HepG2 (cell line): ENCODE measurements around the gene MYH3. TPM values are rescaled to one million over a fixed set of nuclear protein-coding genes. Genes with fewer than 3 reads are reported as not detected.

Experiments used
- ARNTL ChIP-seq: sonication (generic); formaldehyde crosslinking; IDR thresholded peaks from 2 replicates; pipeline ENCODE4 v1.4.0; 2020; ENCODE audit warnings: mild to moderate bottlenecking, missing genetic modification reagents
- JDP2 ChIP-seq: sonication (generic); formaldehyde crosslinking; IDR thresholded peaks from 2 replicates; pipeline ENCODE4 v1.8.1; 2022; ENCODE audit warnings: missing genetic modification reagents, borderline replicate concordance
- MLX ChIP-seq: IDR thresholded peaks from 2 replicates; pipeline ENCODE4 v1.6.1; 2016
- SMAD1 ChIP-seq: sonication (generic); formaldehyde crosslinking; IDR thresholded peaks from 2 replicates; pipeline ENCODE4 v1.4.0; 2020; ENCODE audit warnings: missing genetic modification reagents, low read depth, mild to moderate bottlenecking, borderline replicate concordance
- SMC3 ChIP-seq: IDR thresholded peaks from 2 replicates; pipeline ENCODE4 v1.6.1; 2011; ENCODE audit warnings: low read length, improper control_type of control experiment
- STAG1 ChIP-seq: sonication (generic); formaldehyde crosslinking; IDR thresholded peaks from 2 replicates; pipeline ENCODE4 v1.4.0; 2020; ENCODE audit warnings: missing genetic modification reagents
- TCF12 ChIP-seq, 2 experiments: fragments of 450-650 bp in 1 of 2; sonication (generic) in 1 of 2; formaldehyde crosslinking in 1 of 2; IDR thresholded peaks; 2 replicates each; pipeline versions ENCODE4 v1.6.1 to v1.8.0; 2017 to 2022; ENCODE audit warnings: antibody characterized with exemption in 1 of 2, mild to moderate bottlenecking in 1 of 2, missing genetic modification reagents in 1 of 2, moderate library complexity in 1 of 2
- ZBTB14 ChIP-seq: sonication (generic); formaldehyde crosslinking; IDR thresholded peaks from 2 replicates; pipeline ENCODE4 v1.4.0; 2020; ENCODE audit warnings: missing genetic modification reagents
- ZFP36L1 ChIP-seq: sonication (generic); formaldehyde crosslinking; IDR thresholded peaks from 2 replicates; pipeline ENCODE4 v1.8.0; 2022; ENCODE audit warnings: mild to moderate bottlenecking, missing genetic modification reagents, moderate library complexity
- ZNF558 ChIP-seq: sonication (generic); formaldehyde crosslinking; IDR thresholded peaks from 2 replicates; pipeline ENCODE4 v1.9.0; 2022; ENCODE audit warnings: mild to moderate bottlenecking, missing genetic modification reagents, borderline replicate concordance
- ZSCAN31 ChIP-seq: sonication (generic); formaldehyde crosslinking; IDR thresholded peaks from 2 replicates; pipeline ENCODE4 v1.5.0; 2020; ENCODE audit warnings: low read depth, mild to moderate bottlenecking, missing genetic modification reagents
- ZZZ3 ChIP-seq: sonication (generic); formaldehyde crosslinking; IDR thresholded peaks from 2 replicates; pipeline ENCODE4 v1.4.0; 2020; ENCODE audit warnings: missing genetic modification reagents, mild to moderate bottlenecking, borderline replicate concordance
- polyA plus RNA-seq, 8 experiments: library from polyadenylated mRNA; depleted of rRNA in 3 of 8; stranded (reverse) in 7 of 8; unstranded in 1 of 8; fragments of >200 nt; fragmentation: Illumina TruSeq in 4 of 8; extraction: Trizol in 4 of 8; gene quantifications; 2 replicates each; pipeline versions ENCODE4 v1.2.1 to v1.2.3, GENCODE V29; 2011 to 2016; ENCODE audit warnings: low read depth in 4 of 8, missing spikeins in 1 of 8, mixed read lengths in 1 of 8; ENCODE audit not compliant: insufficient read depth in 1 of 8
- total RNA-seq, 5 experiments: library from RNA; depleted of rRNA; stranded (reverse); fragments of >200 nt; fragmentation: Illumina TruSeq; extraction: Trizol; gene quantifications; 2 replicates each; pipeline ENCODE4 v1.2.3, GENCODE V29; 2016; ENCODE audit warnings: low read depth in 1 of 5
- TF ChIP-seq, protein P1 (sequence below): IDR thresholded peaks from 2 replicates; pipeline ENCODE4 v1.6.1; 2018; ENCODE audit warnings: missing genetic modification reagents
- TF ChIP-seq, protein P2 (sequence below): sonication (generic); formaldehyde crosslinking; IDR thresholded peaks from 2 replicates; pipeline ENCODE4 v1.8.1; 2022; ENCODE audit warnings: mild to moderate bottlenecking, missing genetic modification reagents
- TF ChIP-seq, protein P3 (sequence below): sonication (generic); formaldehyde crosslinking; IDR thresholded peaks from 2 replicates; pipeline ENCODE4 v1.5.1; 2020; ENCODE audit warnings: missing genetic modification reagents, mild to moderate bottlenecking, borderline replicate concordance
- TF ChIP-seq, protein P4 (sequence below): sonication (generic); formaldehyde crosslinking; IDR thresholded peaks from 2 replicates; pipeline ENCODE4 v1.5.0; 2020; ENCODE audit warnings: missing genetic modification reagents

MYH3 gene
- total and polyA plus RNA-seq, 2 of the 13 experiments (the other 11 are each of a cell fraction or from before 2014, with no cell fraction given), result 2.5 to 4.5 TPM

DNA sequence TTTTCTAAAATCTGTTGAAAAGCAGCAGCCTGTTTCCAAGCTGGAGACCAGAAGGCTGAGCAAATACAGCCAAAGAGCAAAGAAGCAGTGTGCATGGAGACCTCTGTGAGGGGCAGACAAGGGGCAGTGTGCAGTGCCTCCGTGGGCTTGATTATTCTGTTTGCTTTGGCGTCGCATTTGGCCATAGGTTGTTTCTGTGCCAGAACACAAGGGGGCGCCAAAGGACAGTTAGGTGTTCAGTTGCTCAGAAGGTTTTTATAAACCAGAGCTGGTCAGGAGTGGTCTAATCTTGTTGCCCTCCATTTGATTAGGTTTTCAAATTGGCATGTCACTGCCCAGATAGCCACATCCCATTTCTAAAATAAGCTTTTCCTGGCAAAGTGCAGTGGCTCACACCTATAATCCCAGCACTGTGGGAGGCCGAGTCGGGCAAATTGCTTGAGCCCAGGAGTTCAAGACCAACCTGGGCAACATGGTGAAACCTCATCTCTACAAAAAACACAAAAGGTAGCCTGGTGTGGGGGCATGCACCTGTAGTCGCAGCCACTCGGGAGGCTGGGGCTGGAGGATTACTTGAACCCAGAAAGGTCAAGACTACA is 10.6 kb downstream of the MYH3 start (continued):
- TF ChIP-seq ZFP36L1 (CRISPR knock-in tag), result no peak
- TF ChIP-seq, protein P1, sequence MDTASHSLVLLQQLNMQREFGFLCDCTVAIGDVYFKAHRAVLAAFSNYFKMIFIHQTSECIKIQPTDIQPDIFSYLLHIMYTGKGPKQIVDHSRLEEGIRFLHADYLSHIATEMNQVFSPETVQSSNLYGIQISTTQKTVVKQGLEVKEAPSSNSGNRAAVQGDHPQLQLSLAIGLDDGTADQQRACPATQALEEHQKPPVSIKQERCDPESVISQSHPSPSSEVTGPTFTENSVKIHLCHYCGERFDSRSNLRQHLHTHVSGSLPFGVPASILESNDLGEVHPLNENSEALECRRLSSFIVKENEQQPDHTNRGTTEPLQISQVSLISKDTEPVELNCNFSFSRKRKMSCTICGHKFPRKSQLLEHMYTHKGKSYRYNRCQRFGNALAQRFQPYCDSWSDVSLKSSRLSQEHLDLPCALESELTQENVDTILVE (CRISPR knock-in tag), result no peak
- TF ChIP-seq MLX (CRISPR knock-in tag), result no peak
- no peak for TF ChIP-seq ARNTL (CRISPR knock-in tag)
- TF ChIP-seq ZBTB14 (CRISPR knock-in tag), result no peak
- no peak for TF ChIP-seq ZZZ3 (CRISPR knock-in tag)
- TF ChIP-seq ZNF558 (CRISPR knock-in tag), result no peak
- TF ChIP-seq, protein P2, sequence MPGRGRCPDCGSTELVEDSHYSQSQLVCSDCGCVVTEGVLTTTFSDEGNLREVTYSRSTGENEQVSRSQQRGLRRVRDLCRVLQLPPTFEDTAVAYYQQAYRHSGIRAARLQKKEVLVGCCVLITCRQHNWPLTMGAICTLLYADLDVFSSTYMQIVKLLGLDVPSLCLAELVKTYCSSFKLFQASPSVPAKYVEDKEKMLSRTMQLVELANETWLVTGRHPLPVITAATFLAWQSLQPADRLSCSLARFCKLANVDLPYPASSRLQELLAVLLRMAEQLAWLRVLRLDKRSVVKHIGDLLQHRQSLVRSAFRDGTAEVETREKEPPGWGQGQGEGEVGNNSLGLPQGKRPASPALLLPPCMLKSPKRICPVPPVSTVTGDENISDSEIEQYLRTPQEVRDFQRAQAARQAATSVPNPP (CRISPR knock-in tag), result no peak
- TF ChIP-seq, protein P3, sequence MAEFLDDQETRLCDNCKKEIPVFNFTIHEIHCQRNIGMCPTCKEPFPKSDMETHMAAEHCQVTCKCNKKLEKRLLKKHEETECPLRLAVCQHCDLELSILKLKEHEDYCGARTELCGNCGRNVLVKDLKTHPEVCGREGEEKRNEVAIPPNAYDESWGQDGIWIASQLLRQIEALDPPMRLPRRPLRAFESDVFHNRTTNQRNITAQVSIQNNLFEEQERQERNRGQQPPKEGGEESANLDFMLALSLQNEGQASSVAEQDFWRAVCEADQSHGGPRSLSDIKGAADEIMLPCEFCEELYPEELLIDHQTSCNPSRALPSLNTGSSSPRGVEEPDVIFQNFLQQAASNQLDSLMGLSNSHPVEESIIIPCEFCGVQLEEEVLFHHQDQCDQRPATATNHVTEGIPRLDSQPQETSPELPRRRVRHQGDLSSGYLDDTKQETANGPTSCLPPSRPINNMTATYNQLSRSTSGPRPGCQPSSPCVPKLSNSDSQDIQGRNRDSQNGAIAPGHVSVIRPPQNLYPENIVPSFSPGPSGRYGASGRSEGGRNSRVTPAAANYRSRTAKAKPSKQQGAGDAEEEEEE (CRISPR knock-in tag), result no peak
- TF ChIP-seq TCF12 (IDR thresholded peaks at IDR 0.05), result no peak
- no peak for TF ChIP-seq TCF12 (CRISPR knock-in tag; IDR thresholded peaks at IDR 0.05)
- TF ChIP-seq ZSCAN31, result 0 out of 2 replicates have a peak, but pooled peaks have one; percentile 25
- TF ChIP-seq, protein P4, sequence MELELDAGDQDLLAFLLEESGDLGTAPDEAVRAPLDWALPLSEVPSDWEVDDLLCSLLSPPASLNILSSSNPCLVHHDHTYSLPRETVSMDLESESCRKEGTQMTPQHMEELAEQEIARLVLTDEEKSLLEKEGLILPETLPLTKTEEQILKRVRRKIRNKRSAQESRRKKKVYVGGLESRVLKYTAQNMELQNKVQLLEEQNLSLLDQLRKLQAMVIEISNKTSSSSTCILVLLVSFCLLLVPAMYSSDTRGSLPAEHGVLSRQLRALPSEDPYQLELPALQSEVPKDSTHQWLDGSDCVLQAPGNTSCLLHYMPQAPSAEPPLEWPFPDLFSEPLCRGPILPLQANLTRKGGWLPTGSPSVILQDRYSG (CRISPR knock-in tag), result no peak
- peak; percentile 70; the same call in 1 of the 2 replicates for TF ChIP-seq SMC3
- no peak for TF ChIP-seq JDP2
- no peak for TF ChIP-seq SMAD1
- peak; percentile 76 for TF ChIP-seq STAG1
